Measurements from ENCODE around the gene ZNF579.

Gene ZNF579

DNA sequence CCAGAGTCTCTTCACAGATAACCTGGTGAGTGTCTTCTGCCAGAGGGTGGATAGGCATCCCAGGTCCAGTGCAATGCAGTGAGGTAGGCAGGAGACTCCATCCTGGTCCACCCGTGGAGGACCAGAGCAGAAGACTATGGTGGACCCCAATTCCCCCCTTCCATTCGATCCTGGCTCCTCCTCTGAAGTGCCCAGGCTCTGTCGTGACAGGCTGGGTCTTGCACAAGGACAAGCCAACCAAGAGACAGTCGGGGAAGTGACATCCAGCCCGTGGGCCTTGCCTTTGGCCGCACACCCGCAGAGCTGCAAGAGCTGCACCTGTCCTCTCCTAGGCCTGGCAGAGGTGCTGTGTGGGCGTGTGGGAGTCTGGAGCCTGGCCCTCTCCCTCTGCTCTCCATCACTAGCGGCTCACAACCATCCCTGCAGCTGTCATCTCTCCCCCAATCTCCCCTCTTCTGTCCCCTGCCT lies 40.6 kb upstream of the ZNF579 start:
- FAIRE-seq: no peak
- no peak for DNase-seq (ENCODE audit: insufficient read length, low spot score)
- TF ChIP-seq POU2F2 (IDR thresholded peaks at IDR 0.05; ENCODE audit: low read depth, low read length) (no peak), TAF1 (IDR thresholded peaks at IDR 0.05; ENCODE audit: low read depth, low read length) (no peak), POLR2AphosphoS5 (IDR thresholded peaks at IDR 0.05; ENCODE audit: low read depth, low read length) (peak; percentile 51), POLR2A (IDR thresholded peaks at IDR 0.05; ENCODE audit: low read depth, low read length) (peak; percentile 54)

- FAIRE-seq (no peak), DNase-seq (ENCODE audit: insufficient read length, low spot score) (no peak)
- TF ChIP-seq POU2F2 (IDR thresholded peaks at IDR 0.05; ENCODE audit: low read depth, low read length) (no peak), PAX5 (IDR thresholded peaks at IDR 0.05; ENCODE audit: insufficient read depth, low read length, severe bottlenecking) (no peak), TAF1 (IDR thresholded peaks at IDR 0.05; ENCODE audit: low read depth, low read length) (no peak), POLR2AphosphoS5 (IDR thresholded peaks at IDR 0.05; ENCODE audit: low read depth, low read length) (no peak; the same call in 1 of the 2 replicates), SPI1 (IDR thresholded peaks at IDR 0.05; ENCODE audit: low read depth, low read length) (no peak), POLR2A (IDR thresholded peaks at IDR 0.05; ENCODE audit: low read depth, low read length) (no peak)
Observed at GRCh38 chr19:55620410-55621204, 40.0 kb upstream of the ZNF579 start.

- DNase-seq (ENCODE audit: insufficient read length, low spot score) (no peak), FAIRE-seq (no peak)
- TF ChIP-seq PAX5 (IDR thresholded peaks at IDR 0.05; ENCODE audit: insufficient read depth, low read length, severe bottlenecking) (no peak), POLR2AphosphoS5 (IDR thresholded peaks at IDR 0.05; ENCODE audit: low read depth, low read length) (no peak), POU2F2 (IDR thresholded peaks at IDR 0.05; ENCODE audit: low read depth, low read length) (no peak), POLR2A (IDR thresholded peaks at IDR 0.05; ENCODE audit: low read depth, low read length) (no peak), TAF1 (IDR thresholded peaks at IDR 0.05; ENCODE audit: low read depth, low read length) (no peak), SPI1 (IDR thresholded peaks at IDR 0.05; ENCODE audit: low read depth, low read length) (no peak)
Observed at GRCh38 chr19:55619286-55619685, 38.6 kb upstream of the ZNF579 start.

GRCh38 chr19:55618426-55618825 lies 37.8 kb upstream of the ZNF579 start:
- TF ChIP-seq POLR2A (IDR thresholded peaks at IDR 0.05; ENCODE audit: low read depth, low read length): no peak
- no peak for TF ChIP-seq PAX5 (IDR thresholded peaks at IDR 0.05; ENCODE audit: insufficient read depth, low read length, severe bottlenecking)
- TF ChIP-seq POLR2AphosphoS5 (IDR thresholded peaks at IDR 0.05; ENCODE audit: low read depth, low read length): no peak
- TF ChIP-seq POU2F2 (IDR thresholded peaks at IDR 0.05; ENCODE audit: low read depth, low read length): no peak
- no peak for TF ChIP-seq SPI1 (IDR thresholded peaks at IDR 0.05; ENCODE audit: low read depth, low read length)
- TF ChIP-seq TAF1 (IDR thresholded peaks at IDR 0.05; ENCODE audit: low read depth, low read length): no peak
- DNase-seq (ENCODE audit: insufficient read length, low spot score): no peak
- FAIRE-seq: no peak

DNA sequence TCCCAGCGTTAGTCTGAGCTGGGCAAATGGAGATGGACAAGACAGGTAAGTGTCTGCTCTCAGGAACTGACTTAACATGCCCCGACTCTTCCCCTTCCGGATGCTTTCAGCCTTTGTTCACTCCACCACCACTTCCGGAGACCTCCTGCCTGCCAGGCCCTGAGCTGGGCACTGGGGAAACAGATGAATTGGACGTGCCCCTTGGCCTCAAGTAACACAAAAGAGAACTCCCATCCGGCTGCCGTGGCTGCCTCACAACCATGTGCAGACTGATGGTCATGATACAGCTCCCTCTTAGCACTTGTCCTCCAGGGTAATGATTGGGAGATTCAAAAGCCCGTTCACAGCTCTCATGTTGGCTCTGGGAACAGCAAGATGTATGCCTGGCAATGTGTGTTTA lies 36.8 kb upstream of the ZNF579 start:
- TF ChIP-seq POU2F2 (IDR thresholded peaks at IDR 0.05; ENCODE audit: low read depth, low read length) (no peak), POLR2AphosphoS5 (IDR thresholded peaks at IDR 0.05; ENCODE audit: low read depth, low read length) (no peak), PAX5 (IDR thresholded peaks at IDR 0.05; ENCODE audit: insufficient read depth, low read length, severe bottlenecking) (no peak), SPI1 (IDR thresholded peaks at IDR 0.05; ENCODE audit: low read depth, low read length) (no peak), TAF1 (IDR thresholded peaks at IDR 0.05; ENCODE audit: low read depth, low read length) (no peak), POLR2A (IDR thresholded peaks at IDR 0.05; ENCODE audit: low read depth, low read length) (no peak)
- FAIRE-seq (no peak), DNase-seq (ENCODE audit: insufficient read length, low spot score) (no peak)

- no peak for FAIRE-seq
- DNase-seq (ENCODE audit: insufficient read length, low spot score): no peak
- TF ChIP-seq TAF1 (IDR thresholded peaks at IDR 0.05; ENCODE audit: low read depth, low read length): no peak
- no peak for TF ChIP-seq POLR2AphosphoS5 (IDR thresholded peaks at IDR 0.05; ENCODE audit: low read depth, low read length)
- TF ChIP-seq POLR2A (IDR thresholded peaks at IDR 0.05; ENCODE audit: low read depth, low read length): no peak
- no peak for TF ChIP-seq PAX5 (IDR thresholded peaks at IDR 0.05; ENCODE audit: insufficient read depth, low read length, severe bottlenecking)
- TF ChIP-seq POU2F2 (IDR thresholded peaks at IDR 0.05; ENCODE audit: low read depth, low read length): no peak
- TF ChIP-seq SPI1 (IDR thresholded peaks at IDR 0.05; ENCODE audit: low read depth, low read length): no peak
Observed at GRCh38 chr19:55616395-55616875, 35.8 kb upstream of the ZNF579 start.

GRCh38 chr19:55615543-55616394 lies 35.1 kb upstream of the ZNF579 start:
- FAIRE-seq (no peak), DNase-seq (ENCODE audit: insufficient read length, low spot score) (no peak)
- TF ChIP-seq PAX5 (IDR thresholded peaks at IDR 0.05; ENCODE audit: insufficient read depth, low read length, severe bottlenecking): no peak
- no peak for TF ChIP-seq POU2F2 (IDR thresholded peaks at IDR 0.05; ENCODE audit: low read depth, low read length)
- TF ChIP-seq SPI1 (IDR thresholded peaks at IDR 0.05; ENCODE audit: low read depth, low read length): no peak
- TF ChIP-seq TAF1 (IDR thresholded peaks at IDR 0.05; ENCODE audit: low read depth, low read length): no peak
- no peak for TF ChIP-seq POLR2A (IDR thresholded peaks at IDR 0.05; ENCODE audit: low read depth, low read length)
- TF ChIP-seq POLR2AphosphoS5 (IDR thresholded peaks at IDR 0.05; ENCODE audit: low read depth, low read length): no peak

DNA sequence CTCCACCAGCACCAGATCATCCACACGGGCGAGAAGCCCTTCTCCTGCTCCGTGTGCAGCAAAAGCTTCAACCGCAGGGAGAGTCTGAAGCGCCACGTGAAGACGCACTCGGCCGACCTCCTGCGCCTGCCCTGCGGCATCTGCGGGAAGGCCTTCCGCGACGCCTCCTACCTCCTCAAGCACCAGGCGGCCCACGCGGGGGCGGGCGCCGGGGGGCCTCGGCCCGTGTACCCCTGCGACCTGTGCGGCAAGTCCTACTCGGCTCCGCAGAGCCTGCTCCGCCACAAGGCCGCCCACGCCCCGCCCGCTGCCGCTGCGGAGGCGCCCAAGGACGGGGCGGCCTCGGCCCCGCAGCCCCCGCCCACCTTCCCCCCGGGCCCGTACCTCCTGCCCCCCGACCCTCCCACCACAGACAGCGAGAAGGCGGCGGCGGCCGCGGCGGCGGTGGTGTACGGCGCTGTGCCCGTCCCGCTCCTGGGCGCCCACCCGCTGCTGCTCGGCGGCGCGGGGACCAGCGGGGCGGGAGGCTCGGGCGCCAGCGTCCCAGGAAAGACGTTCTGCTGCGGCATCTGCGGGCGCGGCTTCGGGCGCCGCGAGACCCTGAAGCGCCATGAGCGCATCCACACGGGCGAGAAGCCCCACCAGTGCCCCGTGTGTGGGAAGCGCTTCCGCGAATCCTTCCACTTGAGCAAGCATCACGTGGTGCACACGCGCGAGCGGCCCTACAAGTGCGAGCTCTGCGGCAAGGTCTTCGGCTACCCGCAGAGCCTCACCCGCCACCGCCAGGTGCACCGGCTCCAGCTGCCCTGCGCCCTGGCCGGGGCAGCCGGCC lies 34.3 kb upstream of the ZNF579 start:
- DNase-seq (ENCODE audit: insufficient read length, low spot score) (no peak), FAIRE-seq (no peak)
- TF ChIP-seq SPI1 (IDR thresholded peaks at IDR 0.05; ENCODE audit: low read depth, low read length) (no peak), TAF1 (IDR thresholded peaks at IDR 0.05; ENCODE audit: low read depth, low read length) (no peak), POLR2A (IDR thresholded peaks at IDR 0.05; ENCODE audit: low read depth, low read length) (no peak)
